Testis (tissue), 2 donors: ENCODE results near the gene NFATC3.
"Not testable (repeated sequence)": the region's sequence is repeated elsewhere in the genome, so short reads cannot be mapped to it uniquely, and the experiment has no call there.

Experiments
- CTCF ChIP-seq, 3 experiments: fragments of 450-650 bp in 2 of 3; fragments of 200-600 bp in 1 of 3; sonication (generic) in 1 of 3; IDR thresholded peaks; one replicate each; pipeline ENCODE4 v1.5.1; 2016 to 2019; ENCODE audit warnings: antibody characterized with exemption in 3 of 3, mild to moderate bottlenecking in 2 of 3, moderate library complexity in 1 of 3
- POLR2A ChIP-seq: fragments of 450-650 bp; IDR thresholded peaks from one replicate; pipeline ENCODE4 v1.6.1; 2017; ENCODE audit warnings: antibody characterized with exemption, mild to moderate bottlenecking, moderate library complexity

- TF ChIP-seq CTCF (IDR thresholded peaks at IDR 0.05); POLR2A: not testable (repeated sequence)
These were observed 35.3 kb downstream of the NFATC3 start for GRCh38 chr16:68120496-68120895.
